ENCODE measurements around the gene FGD4. TPM values are rescaled to one million over a fixed set of nuclear protein-coding genes. Genes with fewer than 3 reads are reported as not detected.

The FGD4 gene
- total and polyA plus RNA-seq, 3 donors from 2014 or later: 51.0 to 90.2 (median 74.9) TPM

DNA sequence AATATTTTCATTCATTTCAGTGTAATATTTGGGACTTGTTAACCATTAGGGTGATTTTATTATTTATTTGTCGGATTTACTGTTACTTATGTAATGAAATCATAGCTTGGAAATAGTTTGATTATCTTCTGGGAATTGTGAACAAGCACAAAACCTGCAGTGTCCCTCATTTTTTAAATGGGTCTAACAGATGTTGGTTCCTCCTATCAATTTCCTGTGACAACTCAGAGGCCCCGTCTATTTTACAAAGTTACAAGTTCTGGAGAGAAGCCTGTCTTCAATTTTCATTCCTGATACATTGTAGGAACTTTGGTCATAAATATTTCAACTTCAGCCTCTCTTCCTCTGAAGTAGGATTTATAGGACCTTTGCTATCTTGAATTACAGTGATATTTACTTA, 178.0 kb downstream of the FGD4 start:
- H3K4me1 ChIP-seq: peaks cover 4% of the 10 kb centered on the region
- no peaks in the 10 kb centered on the region for H3K36me3 ChIP-seq (ENCODE audit: low read depth, missing control alignments)
- TF ChIP-seq POLR2A (IDR thresholded peaks at IDR 0.05): no peak
- TF ChIP-seq, protein P1, sequence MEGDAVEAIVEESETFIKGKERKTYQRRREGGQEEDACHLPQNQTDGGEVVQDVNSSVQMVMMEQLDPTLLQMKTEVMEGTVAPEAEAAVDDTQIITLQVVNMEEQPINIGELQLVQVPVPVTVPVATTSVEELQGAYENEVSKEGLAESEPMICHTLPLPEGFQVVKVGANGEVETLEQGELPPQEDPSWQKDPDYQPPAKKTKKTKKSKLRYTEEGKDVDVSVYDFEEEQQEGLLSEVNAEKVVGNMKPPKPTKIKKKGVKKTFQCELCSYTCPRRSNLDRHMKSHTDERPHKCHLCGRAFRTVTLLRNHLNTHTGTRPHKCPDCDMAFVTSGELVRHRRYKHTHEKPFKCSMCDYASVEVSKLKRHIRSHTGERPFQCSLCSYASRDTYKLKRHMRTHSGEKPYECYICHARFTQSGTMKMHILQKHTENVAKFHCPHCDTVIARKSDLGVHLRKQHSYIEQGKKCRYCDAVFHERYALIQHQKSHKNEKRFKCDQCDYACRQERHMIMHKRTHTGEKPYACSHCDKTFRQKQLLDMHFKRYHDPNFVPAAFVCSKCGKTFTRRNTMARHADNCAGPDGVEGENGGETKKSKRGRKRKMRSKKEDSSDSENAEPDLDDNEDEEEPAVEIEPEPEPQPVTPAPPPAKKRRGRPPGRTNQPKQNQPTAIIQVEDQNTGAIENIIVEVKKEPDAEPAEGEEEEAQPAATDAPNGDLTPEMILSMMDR (IDR thresholded peaks at IDR 0.05): no peak
- no peak overlapping the region for H3K27ac ChIP-seq
- H3K27me3 ChIP-seq: no peaks in the 10 kb centered on the region
- no peak overlapping the region for H3K4me3 ChIP-seq
- intact Hi-C loops (cut with DNase I; ENCODE audit: low total_unique reads): no loop called here
- DNase-seq: no peak
- H3K9me3 ChIP-seq: no peaks in the 10 kb centered on the region
- 49 to 71% methylated on average over 2 of the region's 2 CpGs for whole genome bisulfite sequencing, 2 donors

- H3K4me3 ChIP-seq: no peak overlapping the region
- H3K27ac ChIP-seq: no peak overlapping the region
- peaks cover 5% of the 10 kb centered on the region for H3K4me1 ChIP-seq
- no peak for DNase-seq
- TF ChIP-seq, protein P1 (IDR thresholded peaks at IDR 0.05): no peak
- no peak for TF ChIP-seq POLR2A (IDR thresholded peaks at IDR 0.05)
- no peaks in the 10 kb centered on the region for H3K9me3 ChIP-seq
- no peaks in the 10 kb centered on the region for H3K27me3 ChIP-seq
- WGBS, 2 donors: 89% methylated on average over 1 of the region's 1 CpG
- intact Hi-C loops (cut with DNase I; ENCODE audit: low total_unique reads): no loop called here
- no peaks in the 10 kb centered on the region for H3K36me3 ChIP-seq (ENCODE audit: low read depth, missing control alignments)
Measured at GRCh38 chr12:32583534-32583933, 184.2 kb downstream of the FGD4 start.

DNA sequence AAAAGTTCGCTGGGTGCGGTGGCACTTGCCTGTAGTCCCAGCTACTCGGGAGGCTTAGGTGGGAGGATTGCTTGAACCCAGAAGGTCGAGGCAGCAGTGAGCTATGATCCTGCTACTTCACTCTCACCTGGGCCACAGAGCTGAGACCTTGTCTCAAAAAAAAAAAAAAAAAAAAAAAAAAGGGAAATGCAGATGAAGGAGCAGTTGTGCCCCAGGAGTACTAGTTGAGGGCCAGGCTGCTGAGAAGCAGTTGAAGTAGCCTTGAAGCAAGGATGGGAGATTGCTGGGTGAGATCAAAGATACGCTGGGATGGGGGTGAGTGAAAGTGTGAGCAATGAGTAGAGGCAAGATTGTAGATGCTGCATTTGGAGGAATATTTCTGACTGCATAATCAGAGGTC, 186.3 kb downstream of the FGD4 start:
- 85 to 87% methylated on average over 5 of the region's 5 CpGs for WGBS, 2 donors
- no peaks in the 10 kb centered on the region for H3K9me3 ChIP-seq
- TF ChIP-seq, protein P1 (IDR thresholded peaks at IDR 0.05): no peak
- no peak for TF ChIP-seq POLR2A (IDR thresholded peaks at IDR 0.05)
- DNase-seq: no peak
- no peak overlapping the region for H3K27ac ChIP-seq
- peaks cover 5% of the 10 kb centered on the region for H3K4me1 ChIP-seq
- no peaks in the 10 kb centered on the region for H3K36me3 ChIP-seq (ENCODE audit: low read depth, missing control alignments)
- H3K4me3 ChIP-seq: no peak overlapping the region
- intact Hi-C loops (cut with DNase I; ENCODE audit: low total_unique reads): no loop called here
- H3K27me3 ChIP-seq: no peaks in the 10 kb centered on the region

DNA sequence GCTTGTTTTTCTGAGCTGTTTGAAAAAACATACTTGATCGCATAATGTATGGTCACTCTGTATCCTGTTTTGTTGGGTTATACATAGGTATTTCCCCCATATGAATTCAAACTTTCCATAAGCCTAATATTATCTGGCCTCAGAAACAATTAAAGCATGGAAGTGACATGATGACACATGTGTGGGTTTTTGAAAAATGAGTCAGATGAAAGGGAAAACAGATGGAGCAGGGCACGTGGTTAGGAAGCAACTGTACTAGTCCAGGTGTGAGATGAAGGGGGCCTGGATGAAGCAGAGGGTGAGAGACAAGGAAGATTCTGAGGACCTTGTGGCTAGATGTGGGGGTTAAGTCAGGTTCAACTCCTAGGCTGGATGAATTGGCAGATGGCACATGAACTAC, 187.0 kb downstream of the FGD4 start:
- 66 to 76% methylated on average over 2 of the region's 2 CpGs for WGBS, 2 donors
- H3K9me3 ChIP-seq: no peaks in the 10 kb centered on the region
- H3K27ac ChIP-seq: no peak overlapping the region
- intact Hi-C loops (cut with DNase I; ENCODE audit: low total_unique reads): no loop called here
- H3K4me3 ChIP-seq: no peak overlapping the region
- TF ChIP-seq POLR2A (IDR thresholded peaks at IDR 0.05): no peak
- TF ChIP-seq, protein P1 (IDR thresholded peaks at IDR 0.05): no peak
- no peaks in the 10 kb centered on the region for H3K27me3 ChIP-seq
- no peak for DNase-seq
- H3K36me3 ChIP-seq (ENCODE audit: low read depth, missing control alignments): no peaks in the 10 kb centered on the region
- peaks cover 5% of the 10 kb centered on the region for H3K4me1 ChIP-seq

Measured in testis (tissue), 3 donors.